Stimulated activated CD8-positive, alpha-beta memory T cell treated with anti-CD3 and anti-CD28 coated beads, Interleukin-4, amount 100 ng/mL, for 4 hours (primary cell): ENCODE measurements around the gene C3orf20.
"Not testable (repeated sequence)": the region's sequence is repeated elsewhere in the genome, so short reads cannot be mapped to it uniquely, and the experiment has no call there.

Experiments used
- DNase-seq, 2 donors: peaks; one replicate each; pipeline ENCODE4 v3.0.0-alpha.2; 2020; ENCODE audit warnings: low read depth in 2 of 2, low spot score in 1 of 2

Gene C3orf20

DNA sequence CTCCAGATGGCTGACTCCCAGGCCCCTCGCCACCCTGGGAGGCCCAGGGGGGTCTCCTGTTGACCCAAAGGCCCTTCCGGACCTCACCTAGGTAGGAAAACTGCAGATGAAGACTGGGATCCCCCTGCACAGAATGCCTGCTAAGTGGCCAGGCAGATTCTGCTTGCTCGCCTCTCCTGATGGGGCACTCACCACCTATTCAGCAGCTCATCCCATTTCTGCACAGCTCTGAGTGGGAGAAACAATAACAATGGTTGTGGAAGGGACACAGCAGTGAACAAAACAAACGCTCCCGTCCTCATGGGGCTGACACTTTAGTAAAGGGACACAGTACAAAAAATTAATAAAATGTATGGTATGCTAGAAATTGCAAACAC is 118.9 kb downstream of the C3orf20 start:
- no peak for DNase-seq

DNA sequence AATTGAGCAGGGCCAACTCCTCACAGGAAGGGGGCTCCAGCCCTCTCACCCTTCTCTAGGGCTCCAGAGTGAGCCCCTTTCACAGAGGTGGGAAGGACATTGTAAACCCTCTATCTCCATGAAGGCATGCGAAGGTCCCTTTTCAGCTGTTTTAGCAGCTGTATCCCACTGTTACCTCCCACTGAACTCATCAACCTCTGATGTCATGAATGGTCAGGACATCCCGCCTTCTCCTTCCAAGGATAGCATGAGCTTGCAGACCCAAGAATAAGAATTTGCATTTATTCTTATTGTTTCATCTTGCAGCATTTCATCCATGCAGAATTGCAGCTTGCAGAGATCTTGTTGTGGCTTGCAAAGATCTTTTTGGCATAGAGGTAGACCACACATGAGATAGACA is 119.5 kb downstream of the C3orf20 start:
- no peak for DNase-seq

DNA sequence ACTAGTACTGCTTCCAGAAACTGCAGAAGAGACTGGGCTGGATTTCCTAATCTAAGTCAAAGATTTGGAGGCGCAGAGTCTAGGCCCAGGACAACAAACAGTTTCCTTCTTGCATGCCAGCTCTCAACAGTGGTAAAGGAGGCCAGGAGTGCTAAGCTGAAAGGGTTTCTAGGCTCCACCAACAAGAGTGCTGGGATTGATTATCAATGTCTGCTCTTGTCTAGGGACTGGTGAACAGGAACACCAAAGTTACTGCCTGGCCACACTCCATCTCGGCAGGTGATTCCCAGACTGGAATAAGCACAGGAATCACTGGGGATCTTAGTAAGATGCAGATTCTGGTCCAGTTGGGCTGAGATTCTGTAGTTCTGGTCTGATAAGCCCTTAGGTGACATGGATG is 121.1 kb downstream of the C3orf20 start:
- no peak for DNase-seq

DNA sequence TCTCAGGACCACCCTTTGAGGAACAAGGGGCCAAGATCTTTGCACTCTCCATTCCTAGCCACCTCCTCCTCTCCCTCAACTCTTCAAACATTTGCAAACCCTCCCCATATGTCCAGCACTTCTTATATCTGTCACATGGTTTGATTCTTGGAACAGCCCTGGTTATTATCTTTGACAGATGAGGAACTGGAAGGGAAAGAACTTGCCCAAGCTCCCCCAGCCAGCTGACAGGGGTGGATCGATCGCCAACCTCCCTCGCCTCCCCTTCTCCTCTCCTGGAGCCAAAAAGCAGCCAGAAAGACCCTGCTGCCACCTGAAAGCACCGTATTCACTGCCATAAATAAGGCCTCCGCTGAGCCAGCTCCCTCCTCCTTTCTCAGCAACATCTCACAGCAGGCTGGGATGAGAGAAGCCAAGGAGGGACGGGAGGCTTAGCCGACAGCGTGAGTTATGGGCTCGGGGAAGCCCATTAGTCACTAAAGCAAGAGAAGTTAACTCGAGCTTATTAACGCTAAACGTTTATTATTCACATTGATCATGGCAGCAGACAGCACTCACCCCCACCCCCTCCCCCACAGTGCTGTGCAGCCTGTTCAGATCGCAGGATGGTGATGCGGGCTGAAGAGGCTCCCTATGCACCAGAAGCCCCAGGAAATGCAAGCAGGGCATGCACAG is 121.6 kb downstream of the C3orf20 start:
- no peak for DNase-seq

DNA sequence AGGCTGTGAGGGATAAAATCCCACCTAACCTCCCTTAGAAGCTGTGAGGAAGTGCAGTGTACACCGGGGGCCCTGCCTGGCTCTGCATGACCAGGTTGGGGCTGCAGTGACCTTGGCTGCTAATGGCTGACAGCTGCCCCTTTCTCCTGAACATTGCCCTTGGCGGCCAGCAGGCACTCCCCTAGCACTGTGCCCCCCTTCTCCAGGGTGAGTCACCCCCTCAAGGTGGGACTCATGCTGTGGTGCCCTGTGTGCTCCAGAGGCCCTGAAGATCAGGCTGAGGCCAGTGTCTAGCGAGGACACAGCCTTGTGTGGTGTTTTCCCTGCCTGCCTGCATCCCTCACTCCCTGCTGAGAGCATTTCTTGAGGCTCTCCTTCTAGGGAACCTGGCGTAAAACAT is 122.8 kb downstream of the C3orf20 start:
- no peak for DNase-seq

DNA sequence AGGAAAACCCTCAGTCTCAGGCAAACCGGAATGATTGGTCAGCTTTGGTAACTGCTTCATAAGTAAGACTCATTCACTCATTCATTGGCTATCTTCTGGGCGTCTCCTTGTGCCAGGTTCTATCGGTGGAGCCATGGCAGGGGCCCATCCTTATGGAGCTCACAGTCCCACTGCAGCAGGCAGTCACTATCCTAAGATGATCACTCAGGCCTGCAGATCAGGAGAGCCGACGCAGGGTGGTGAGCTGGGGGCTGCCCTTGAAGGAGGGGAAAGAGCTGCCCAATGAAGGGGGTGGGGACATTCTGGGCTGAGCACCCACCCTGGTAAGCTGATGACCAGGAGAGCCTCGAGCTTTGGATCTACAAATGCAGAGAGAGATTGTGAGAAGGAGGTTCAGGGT is 123.3 kb downstream of the C3orf20 start:
- no peak for DNase-seq

DNA sequence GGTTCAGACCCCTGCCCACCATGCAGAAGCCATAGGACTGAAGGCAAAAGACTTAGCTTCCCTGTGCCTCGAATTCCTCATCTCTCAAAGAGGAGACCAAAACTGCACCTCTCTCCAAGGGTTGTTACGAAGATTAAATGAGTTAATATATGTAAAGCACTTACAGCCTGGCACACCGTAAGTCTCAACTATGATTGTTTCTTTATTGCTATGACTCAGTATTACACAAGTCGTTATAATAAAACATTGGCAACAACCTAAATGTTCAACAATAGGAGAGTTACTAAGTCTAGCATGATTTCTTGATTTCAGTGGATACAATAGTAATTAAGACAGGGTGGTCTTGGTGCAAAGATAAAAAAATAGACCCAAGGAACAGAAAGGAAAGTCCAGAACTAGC is 124.2 kb downstream of the C3orf20 start:
- no peak for DNase-seq

DNA sequence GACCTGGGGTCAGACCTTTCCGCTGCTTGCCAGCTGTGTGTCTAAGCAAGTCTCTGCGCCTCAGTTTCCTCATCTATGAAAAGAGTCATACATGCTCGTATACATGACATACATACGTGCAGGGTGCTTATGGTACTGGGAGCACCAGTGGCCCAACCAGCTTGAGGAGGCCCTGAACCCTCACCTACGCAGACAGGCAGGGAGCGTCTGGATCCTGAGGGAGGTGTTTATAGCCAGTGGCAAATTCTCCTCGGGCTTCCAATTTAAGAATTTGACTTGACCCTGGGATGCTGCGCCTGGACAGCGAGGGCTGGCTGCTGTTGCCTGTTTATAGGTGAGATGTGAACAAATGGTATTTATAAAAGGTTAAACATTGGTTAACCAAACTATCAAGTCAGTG is 126.1 kb downstream of the C3orf20 start:
- no peak for DNase-seq

DNA sequence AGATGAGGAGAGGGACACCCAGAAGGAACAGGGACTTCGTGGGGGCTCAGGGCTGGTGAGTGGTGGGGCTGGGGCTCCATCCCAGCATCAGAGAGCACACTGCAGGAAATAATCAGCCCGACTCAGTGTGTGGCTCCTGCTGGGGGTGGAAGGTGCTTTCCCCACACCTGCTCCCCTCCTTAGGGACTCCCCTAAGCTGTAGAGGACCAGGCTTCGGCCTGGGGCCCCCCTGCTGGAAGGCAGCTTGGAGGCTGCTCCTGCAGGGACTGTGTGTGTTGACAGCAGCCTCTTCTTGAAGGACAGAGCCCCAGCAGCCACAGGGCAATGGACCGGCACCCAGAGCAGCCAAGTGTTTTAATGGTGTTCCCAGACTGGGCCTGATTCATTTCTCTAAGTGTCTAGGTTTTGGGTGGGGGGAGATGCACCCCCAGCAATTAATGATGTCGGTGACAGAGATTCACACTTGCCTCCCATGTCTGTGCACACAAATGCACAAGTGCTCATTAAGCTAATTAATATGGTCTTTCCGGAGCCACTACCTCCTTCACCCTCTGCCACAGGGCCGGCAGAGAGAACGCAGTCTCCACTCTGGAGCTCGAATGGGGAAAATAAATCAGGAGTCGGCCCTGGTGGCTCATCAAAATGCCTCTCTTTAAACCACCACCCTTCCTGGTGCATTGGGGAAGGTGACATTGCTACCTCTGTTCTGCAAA is 126.9 kb downstream of the C3orf20 start:
- DNase-seq, result no peak

DNA sequence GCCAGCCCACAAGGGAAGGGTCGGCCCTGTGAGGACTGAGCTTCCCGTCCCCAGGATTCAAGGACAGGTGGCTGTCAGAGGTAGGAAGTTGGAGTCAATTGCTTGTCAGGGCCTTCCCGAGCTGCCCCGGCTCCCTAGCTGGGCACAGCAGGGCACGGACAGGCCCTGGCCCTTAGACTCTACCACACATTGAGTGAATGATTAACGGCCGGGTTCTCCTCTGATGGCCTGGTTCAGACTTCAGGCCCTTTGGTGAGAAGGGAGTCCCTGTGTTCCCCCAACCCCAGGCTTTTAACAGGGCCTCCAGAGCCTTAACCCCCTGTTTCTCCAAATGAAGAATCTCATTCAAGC is 127.4 kb downstream of the C3orf20 start:
- DNase-seq, result no peak

DNA sequence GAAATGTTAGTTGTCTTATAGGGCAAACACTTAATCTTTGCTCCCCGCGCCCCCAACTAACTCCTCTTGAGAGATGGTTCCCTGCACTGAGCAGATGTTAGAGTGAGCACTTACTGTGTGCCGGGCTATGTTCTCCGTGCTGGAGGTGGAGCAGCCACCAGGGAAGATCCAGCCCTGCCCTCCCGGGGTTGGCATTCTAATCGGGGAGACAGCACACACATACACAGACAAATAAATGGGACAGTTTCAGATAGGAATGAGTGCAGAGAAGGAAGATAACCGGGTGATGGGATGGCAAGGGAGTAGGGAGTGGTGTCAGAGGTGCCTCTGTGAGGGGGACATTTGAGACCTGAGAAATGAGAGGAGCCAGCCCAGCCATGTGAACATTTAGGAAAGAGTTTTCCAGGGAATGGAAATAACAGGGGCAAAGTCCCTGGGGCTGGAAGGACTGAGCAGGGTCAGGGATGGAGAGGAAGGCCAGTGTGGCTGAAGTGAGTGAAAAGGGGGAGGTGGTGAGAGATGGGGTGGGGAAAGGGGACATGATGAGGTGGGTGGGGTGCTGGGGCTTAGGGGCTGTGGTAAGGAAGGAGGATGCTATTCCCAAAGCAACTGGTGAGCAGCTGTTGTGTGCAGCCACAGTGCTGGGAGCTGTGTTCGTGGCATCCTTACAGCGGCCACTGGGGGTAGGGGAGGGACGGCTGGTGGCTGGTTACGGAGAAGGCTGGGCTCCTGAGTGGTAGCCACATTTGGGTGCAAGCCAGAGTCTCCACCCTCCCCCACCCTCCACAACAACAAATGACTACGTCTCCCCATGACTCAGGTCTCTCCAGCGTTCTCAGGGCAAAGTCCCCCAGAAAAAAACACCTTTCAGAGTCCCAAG is 128.4 kb downstream of the C3orf20 start:
- DNase-seq, result no peak

DNA sequence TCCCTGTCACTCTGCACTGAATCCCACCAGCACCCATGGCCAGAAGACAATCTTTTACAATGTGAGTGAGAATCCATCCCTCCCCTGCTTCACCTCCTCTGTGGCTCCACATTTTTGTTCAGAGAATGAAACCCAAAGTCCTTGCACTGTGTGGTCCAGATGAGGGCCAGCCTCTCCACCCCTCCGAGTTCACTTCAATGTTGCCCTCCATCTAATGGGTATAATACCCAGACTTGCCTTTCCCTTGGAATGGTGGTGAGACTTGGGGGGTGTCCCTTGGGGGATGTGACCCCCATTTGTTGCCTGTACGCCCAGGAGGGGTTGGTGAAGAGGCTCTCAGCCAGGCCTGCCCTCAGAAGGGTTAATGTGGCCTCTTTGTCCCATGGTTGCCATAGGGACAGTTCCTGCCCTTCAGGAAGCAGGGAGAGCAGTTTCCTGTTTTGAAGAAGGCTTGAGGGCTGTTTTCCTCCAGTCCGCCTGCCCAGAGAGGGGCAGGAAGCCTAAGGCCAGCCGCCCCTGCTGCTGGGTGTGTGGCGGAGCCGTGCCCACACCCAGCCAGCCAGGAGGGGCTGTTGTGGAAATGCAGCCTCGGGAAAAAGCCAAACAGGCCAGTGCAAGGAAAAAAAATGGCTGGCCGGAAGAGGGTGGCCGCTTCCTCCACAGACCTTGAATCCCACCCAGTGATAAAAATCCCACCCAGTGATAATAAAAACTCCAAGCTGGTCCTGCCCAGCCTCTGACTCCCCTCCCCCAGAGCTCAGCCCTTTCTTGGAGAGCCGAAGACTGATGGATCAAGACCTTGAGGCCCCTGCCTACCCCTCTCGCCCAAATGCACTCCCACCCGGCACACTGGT is 129.3 kb downstream of the C3orf20 start:
- no peak for DNase-seq

DNA sequence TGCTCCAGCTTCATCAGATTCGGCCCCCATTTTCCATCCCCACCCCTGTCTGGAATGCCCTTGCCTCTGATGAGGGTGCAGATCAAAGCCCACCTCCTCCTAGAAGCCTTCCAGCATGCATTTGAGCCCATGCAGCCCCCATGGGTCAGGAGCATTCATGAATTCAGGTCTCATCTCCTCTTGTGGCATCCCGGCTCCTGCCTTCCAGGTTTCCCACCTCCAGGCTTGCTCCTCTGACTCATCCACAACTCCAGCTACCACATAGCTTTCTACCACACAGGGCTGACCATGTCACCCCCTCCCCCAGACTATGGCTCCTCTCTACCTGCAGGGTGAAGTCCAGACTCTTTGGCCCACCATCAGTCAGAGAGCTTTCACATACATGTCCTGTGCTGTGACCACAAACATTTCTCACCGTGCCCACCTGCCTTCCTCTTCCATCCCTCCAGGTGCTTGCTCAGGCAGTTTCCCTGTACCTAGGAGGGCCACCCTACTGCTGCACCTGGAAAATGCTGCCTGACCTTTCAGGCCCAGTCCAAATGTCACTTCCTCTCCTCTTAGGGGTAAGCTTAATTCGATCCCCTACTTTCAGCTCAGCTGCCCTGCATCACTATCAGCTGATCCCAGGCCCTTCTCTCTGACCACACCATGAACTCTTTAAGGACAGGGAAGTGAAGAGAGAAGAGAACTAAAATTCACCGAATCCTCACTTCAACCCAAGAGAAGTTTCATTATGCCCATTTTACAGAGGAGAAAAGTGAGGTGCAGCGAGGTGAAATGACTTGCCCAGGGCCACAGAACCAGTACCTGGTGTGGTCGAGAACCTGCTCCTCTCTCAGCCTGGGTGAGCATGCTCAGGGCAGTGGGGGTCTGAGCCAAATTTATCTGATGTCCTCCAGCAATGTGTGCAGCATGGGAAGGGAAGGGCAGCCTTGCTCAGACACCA is 130.2 kb downstream of the C3orf20 start:
- DNase-seq, result no peak

DNA sequence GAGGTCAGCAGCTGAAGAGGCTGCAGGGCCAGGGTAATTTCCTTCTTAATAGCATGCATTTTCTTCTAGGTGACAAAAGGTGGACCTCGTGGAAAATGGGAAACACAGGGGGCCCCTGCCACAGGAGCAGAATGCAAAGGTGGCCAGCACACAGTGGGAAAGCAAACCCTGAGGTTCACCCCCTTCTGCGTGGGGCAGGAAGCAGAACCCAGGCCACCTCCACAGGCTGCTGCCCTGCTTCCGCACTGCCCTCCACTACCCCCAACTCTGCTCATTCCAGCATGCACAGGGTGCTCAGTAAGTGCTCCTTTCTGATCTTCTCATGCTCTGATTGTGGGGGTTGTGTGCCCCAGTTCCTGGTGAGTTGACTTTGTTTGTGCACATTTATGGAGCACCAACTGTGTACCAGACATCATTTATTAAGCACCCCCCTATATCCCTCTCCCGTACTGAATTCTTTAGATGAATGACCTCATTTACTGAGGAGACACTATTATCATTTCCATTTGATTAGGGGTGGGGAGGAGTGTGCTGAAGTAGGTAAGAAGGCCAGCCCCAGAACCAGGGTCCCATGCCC is 131.1 kb downstream of the C3orf20 start:
- no peak for DNase-seq

DNA sequence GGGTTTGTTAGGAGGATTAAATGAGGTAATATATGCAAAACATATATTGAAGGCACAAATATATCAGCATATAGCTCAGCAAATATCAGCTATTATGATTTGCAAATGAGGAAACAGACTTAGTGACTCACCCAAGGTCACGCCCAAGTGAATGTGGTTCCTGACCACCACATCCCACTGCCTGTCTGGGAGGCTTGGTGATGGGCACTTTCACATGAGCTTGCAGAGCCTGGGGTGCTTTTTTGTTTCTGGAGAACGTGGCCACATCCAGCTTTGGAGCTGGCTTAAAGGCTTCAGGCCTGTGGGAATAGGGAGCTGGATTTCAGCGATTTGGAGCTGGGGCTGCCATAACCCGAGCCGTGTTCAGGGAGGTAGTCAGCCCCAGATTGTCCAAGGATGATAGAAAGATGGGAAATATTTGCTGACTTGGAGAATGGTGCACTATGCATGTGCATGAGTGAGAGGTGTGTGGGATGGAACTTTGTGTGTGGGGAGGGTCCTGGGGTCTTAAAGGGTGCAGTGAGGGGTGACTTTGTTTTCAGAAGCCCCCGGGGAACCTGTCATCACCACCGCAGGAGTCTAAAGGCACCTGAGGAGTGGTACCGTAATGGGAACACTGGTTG is 131.8 kb downstream of the C3orf20 start:
- DNase-seq, result no peak

DNA sequence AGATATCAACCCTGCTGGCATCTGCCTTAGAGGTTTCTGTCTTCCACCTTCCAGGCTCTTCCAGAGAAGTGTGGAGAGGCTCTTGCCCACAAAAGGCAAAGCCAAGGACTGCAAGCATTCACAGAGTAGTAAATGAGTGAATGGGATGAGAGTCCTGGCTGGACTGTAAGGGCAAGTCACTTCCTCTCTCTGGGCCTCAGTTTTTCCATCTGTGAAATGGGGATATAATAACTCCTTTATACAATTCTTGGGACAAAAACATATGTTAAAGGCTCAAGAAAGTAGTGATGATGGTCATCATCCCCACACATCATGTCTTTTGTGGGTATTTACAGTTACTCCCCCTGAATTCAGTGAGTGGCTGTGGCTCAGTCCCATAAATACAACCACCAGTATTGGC is 133.1 kb downstream of the C3orf20 start:
- DNase-seq, result no peak

DNA sequence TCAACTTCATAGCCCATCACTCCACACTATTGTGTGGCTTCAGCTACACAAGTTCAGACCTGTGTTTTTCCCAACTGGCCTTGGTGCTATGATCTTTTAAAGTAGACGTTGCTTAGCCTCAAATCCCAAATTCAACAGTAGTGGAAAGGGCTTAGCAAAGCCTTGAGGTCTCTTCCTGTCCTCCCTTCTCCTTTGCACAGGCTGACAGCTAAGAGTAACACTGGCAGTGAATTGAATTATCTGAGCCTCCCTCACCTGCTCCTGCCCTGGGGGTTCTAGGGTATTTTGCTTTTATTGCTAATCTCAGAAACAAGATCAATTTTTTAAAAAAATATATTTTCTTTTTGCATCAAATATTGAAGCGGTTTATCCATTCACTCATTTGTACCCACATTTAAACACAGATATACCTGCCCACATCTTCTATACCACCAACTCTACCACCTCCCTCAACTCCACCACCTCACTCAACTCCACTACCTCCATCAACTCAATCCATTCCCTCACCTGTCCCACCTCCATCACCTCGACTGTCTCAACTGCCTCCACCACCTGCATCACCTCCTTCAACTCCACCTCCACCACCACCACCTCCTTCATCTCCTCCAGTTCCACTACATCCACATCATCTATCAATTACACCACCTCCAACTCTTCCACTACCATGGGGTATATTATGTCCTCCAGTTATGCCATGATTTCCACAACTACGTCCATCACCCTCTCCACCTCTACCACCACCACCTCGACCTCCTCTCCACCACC is 133.7 kb downstream of the C3orf20 start:
- no peak for DNase-seq

DNA sequence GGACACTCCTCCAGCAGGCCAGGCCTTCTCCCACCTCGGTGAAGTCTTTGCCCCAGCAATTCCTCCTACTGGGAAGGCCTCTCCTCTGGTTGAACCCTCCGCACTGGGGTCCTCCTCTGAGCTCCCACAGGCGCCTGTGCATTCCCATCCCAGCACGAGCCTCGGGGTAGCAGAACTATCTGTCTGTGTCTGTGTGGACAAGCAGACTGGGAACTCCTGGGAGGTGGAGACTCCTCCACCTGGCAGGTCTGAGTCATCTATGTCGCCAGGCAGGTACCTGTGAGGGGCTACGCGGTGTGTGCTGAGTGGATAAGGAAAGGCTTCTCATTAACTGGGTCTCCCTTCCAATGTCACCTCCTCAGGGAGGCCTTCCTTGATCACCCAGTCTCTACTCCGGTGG is 134.7 kb downstream of the C3orf20 start:
- not testable (repeated sequence) for DNase-seq
